GM21528 (cell line): ENCODE results near the gene BZW1.
A peak's percentile ranks its signal among the peaks of the same experiment; 100 is the strongest.

ENCODE experiments used
- ATAC-seq: cut with Tn5 transposase; IDR thresholded peaks from one replicate; pipeline ENCODE4 v1.9.1; 2021; ENCODE audit warnings: mild to moderate bottlenecking, moderate library complexity; ENCODE audit not compliant: unreplicated experiment, low FRiP score

The BZW1 gene

DNA sequence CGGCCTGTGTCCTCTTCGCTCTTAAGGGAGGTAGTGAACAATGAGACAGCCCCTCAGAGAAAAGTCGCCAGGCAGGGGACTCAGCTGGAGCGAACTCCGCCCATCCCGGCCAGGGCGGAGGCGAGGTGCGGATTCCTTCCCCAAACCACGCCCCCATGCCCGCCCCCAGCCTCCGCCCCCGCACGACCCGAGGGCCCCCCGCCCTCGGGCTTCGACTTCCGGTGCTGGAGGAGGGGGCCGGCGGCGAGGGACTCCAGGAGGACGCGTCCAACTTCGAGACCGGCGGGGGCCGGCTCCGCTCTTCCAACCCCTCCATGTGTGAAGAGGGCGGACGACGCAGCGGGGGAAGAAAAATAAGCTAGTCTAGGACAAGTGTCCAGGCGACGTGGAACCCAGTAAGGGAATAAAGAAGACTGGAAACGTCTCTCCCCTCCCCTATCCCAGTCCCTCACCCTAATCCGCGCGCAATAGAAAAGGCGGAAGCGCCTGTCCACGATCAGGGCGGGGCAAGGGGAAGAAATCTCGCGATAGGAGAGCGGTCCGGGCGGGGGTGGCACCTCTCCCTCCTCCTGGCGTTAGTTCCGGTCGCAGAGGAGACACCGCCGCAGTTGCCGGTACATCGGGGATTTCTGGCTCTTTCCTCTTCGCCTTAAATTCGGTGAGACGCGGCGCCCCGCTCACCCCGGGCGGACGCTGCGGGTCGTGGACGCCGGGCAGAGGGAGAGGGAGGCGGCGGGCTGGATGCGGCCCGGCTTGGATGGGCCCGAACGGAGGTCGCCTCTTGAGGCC, at the start of gene BZW1:
Gene BZW1, plus strand, starts transcription at position 578 of the 789 bp plus-strand sequence. CDS start 1,308 bp downstream, outside the sequence.
- ATAC-seq, result peak; percentile 87

DNA sequence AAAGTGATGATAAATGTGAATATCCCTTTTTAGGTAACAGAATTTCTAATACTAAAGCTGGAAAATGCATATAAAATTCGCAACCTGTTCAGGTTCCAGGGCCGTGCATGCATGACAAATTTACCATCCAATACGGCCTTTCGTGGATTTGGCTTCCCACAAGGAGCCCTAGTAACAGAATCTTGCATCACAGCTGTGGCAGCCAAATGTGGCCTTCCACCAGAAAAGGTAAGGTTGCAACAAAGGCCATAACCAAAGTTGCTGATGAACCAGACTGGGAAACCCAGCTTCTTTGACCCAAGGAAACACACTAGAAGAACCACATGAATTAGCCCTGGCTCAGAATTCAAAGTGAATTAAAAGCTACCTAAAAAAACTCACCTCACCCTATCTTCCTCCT, 49.6 kb upstream of the BZW1 start:
- no peak for ATAC-seq

DNA sequence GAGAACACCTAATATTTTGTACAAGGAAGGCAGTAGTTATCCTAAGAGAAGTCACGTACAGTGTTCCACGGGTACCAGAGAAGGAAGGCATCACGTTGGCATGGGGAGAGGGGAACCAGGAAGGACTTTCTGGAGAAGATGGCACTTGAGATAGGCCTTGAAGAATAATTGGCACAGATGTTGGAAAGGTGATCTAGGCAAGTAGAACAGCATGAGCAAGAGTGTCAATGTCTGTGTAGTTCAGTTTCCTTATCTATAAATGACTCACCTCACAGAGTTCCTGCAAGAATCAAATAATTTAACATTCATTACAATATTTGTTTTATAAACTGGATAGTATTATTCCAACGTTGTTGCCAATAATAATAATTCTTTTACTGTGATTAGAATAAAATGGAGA, 48.3 kb upstream of the BZW1 start:
- no peak for ATAC-seq

DNA sequence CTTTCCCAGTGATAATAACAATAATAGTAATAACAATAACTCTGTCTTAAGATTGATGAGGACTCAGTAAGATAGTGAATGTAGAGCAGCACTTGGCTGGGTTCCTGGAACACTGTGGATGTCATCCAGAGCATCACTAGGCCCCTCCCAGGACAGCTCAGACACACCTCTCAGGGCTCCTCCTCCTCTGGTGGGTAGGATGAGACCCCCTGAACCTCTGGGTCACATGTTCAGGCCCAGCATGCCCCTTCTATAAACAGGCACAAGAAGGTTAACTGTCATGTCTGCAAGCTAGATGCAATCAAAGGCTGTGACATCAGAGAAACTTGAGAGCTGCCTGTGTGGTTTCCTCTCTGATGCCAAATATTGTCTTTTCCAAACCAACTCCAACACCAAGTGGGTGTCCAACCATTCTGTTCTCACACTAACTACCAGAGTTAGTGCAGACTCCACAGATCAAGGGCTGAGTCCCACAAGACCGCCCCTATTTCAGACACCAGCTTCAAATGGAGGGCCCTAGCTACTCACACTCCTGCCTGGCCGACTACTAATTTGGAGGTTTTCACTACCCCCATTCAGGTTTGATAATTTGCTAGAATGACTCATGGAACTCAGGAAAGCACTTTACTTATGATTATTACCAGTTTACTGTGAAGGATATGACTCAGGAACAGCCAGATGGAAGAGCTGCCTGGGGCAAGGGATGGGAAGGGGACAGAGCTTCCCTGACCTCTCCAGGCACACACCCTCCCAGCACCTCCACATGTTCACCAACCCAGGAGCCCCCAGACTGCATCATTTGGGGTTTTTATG, 46.4 kb upstream of the BZW1 start:
- ATAC-seq, result no peak

DNA sequence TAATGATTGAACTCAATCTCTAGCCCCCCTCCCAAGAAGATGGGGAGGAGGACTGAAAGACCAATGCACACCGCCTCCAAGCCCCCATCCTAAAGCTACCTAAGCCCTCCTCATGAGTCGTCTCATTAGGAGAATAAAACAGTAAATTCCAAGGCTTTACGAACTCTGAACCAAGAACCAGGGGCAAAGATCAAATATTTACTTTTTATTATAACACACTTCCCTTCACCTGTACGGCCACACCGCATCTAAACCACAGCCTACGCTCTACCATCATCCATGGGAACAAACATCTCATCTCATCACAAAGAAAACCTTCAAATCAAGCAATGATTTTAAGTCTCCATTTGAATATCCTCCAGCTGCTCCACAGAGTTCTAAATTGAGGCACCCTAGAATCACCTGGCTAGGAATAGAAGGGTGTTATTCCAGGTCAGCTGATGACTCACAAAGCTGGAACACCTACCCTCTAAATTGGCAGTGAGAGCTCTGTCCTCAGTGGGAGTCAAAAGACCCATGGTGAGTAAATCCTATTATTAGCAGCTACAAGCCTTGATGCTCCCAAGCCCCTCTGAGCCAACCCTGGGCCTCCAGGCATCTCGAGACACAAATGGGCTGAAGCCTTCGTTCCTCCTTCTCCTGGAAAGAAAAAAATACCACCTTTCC, 45.6 kb upstream of the BZW1 start:
- no peak for ATAC-seq

DNA sequence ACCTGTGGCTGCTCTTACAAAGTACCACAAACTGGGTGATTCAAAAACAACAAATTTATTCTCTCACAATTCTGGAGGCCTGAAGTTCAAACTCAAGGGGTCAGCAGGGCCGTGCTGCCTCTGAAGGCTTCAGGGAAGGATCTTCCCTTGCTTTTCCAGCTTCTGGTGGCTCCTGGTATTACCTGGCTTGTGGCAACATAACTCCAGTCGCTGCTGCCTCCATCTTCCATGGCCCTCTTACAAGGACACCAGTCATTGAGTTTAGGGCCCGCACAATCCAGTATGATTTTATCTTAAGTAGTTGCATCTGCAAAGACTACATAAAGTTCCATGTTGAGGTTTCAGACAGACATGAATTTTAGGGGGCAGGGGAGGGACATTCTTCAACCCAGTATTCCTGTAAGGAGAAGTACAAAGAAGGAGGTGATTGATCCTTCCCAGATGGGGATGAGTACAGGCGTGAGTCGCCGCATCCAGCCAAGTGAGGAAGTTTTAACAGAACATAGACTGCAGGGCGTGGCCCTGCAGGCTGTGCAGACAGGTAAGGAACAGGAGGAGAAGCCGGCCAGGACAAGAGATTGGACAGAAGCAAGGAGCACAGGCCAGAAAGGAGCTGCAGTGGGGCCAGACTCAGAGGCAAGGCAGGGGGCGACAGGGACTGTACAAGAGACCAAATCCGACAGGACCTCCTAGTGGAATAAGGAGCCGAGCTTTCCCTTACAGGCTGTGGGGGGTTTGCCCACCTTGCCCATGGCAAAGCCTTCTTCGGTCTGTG, 44.4 kb upstream of the BZW1 start:
- no peak for ATAC-seq

DNA sequence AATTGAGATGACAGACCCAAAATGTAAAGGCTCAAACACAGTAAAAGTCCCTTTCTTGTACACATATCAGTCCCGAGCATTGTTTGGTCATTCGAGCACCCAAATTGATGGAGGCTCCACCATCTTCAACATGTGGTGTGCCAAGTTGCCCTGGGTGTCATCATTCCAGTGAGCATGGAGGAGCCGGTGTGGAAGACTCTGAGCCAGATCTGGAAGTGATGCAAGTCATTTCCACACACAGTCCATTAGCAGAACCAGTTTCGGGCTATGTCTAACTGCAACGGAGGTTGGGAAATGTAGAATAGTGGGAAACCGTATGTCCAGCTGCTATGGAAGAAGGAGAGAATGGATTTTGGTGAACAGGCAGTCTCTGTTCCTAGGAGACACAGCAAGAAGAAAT, 40.9 kb upstream of the BZW1 start:
- ATAC-seq, result no peak

DNA sequence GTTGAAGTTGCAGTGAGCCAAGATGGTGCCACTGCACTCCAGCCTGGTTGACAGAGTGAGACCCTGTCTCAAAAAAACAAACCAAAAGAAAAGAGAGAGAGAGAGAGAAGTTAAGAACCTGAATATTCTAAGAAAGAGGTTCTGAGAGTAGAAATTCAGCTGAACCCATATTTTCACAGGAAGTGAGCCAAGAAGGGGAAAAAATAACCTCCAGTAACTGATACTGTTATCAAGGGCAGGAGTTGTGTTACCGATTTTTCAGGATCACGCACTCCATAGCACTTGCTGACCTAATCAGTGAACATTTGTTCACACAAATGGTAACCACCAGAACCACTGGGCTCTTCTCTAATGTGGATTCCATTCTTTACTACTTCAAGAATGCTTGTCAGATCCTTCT, 39.1 kb upstream of the BZW1 start:
- no peak for ATAC-seq

DNA sequence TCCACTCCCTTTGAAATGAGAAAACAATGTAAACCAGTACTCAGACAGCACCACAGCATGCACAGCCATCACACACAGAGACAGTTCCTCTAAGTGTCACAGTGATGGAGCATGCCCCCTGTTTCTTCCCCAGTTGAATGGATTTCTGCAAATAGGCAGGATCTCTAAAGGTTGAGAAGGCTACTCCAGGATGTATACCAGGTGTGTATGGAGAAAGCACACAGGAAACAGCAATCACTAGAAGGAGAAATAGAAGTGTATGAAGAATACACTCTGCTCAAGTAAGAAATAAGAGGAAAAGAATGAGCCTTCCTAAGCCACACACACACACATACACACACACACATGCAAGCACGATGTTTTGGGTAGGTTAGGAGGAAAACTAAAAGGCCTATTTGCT, 38.6 kb upstream of the BZW1 start:
- no peak for ATAC-seq

DNA sequence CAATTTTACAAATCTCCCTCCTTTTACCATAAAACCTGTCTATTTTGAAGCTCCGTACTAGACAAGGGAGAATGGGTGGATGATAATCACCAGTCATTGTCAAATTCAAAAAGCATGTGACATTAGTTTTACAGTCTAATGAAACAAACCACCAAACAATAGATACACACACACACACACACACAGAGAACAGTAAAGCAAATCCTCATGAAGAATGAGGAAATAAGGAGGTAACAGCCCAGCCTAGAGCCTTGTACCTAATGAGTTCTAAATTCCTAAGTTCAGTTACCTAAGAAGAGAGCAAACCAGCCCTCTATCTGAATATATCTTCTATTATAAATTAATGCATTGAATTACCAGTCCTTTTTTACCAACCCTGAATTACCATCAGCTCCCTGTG, 36.8 kb upstream of the BZW1 start:
- ATAC-seq, result no peak

DNA sequence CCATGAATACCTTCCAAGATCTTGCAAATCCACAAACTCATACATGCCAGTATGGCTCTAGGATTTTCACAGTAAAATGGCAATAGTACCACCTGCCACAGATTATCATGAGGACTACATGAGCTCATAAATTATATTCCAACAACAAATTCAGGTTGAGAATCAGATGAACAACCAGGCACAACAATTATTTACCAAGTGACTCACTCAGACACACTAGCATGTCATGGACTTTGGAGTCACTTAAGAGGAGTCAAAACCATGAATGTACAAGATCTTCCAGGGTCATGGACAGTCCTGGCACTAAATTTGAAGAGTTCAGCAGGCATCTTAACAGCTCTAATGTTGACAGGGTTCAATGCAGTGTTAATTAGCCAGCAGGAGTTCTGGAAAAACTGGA, 34.4 kb upstream of the BZW1 start:
- ATAC-seq, result no peak

DNA sequence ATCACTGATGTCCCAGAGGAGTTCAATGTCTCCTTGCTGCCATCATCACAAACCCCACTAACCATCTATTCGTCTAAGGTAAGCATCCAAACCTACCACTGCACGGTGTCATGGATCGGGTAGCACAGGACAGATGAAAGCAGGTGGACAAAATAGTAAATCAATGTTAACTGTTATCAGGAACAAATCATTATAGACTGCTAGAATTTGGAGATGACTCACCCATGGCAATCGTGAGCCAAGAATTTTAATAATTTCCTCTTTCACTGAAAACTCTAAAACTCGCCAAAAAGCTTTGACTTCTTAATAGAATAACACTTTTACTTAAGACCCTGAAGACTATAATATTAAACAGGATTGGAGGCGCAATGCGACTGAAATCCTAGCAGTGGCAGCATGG, 33.7 kb upstream of the BZW1 start:
- no peak for ATAC-seq

DNA sequence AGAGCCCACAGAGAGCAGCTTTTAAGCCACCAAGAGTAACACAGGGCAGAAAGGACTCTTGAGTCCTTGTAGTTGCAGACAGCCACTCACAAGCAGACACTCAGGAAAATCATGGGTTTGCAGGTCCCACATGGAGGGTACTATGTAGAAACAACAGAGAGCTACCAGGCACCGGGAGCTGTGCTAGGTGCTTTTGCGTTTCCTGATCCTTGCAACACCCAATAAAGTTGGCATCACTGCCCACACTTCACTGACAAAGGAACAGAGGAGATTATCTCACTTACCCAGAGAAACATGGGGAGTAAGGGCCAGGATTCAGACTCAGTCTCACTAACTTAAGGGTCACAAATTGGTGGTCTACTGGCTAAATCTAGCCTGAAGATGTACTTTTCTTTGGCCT, 32.5 kb upstream of the BZW1 start:
- ATAC-seq, result no peak

DNA sequence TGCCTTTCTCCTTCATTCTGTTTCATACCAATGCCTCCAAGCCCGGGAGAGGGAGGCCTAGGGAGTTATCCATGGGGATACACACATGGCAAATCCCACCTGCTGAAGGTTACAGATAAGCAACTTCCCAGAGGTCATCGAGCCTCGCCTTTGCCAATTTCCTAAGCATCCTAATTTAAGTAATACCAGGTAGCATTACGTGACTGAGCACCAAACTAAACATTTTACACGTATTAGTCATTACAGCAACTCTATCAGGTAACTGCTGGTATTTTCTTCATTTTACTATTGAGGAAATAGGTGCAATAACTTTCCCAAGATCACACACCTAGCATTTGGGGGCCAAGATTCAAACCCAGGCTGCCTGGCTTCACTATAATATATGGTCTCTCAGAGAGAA, 30.1 kb upstream of the BZW1 start:
- no peak for ATAC-seq

DNA sequence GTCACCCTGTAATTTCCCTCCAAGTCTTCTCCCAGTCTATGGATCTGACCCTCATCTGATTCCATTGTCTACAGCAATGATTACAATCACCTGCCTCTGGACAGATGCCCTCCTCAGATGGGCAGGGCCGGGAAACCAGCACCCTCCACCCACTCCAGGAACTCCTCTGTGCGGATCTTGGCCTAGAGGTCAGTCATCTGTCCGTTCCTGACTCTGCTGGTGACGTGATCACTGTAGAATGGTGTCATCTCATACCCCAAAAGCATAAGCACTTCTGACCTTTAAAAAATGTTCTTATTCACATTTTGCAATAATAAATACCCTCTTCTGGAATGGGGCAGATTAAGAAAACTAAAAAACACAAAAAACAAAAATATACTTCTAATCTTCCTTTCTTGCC, 29.5 kb upstream of the BZW1 start:
- no peak for ATAC-seq

DNA sequence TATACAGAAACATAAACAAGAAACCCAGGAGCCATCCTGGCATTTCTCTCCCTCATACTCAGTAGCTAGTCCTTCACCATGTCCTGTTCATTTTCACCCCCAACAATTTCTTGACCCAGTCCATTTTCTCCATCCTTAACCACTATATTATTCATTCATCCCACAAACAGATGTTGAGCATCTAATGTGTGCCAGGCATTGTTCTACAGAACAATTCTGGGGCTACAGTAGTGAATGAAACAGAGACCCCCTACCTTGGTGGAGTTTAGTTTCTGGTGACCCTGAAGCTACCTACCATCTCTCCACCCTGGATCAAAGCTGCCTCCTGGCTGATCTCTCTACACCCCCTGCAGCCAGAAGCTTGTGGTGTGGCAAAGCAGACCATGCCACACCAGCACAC, 27.5 kb upstream of the BZW1 start:
- no peak for ATAC-seq

DNA sequence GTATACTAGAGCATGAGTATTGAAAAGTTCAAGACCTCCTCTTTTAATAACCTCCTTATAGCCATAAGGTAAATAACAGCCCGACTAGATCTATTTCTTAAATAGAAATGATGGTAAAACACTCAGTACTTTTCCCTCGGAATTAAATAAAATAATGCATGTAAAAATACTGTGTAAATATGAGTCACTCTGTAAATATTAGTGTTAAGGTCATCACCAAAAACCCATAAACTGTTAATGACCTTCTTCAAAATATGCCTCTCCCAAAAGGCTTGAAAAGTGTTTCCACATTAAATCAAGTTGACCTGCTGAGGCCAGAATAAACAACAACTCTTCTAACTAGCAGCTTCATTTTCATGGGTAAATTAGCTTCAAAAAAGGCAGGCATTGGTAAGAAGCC, 25.3 kb upstream of the BZW1 start:
- ATAC-seq, result no peak

DNA sequence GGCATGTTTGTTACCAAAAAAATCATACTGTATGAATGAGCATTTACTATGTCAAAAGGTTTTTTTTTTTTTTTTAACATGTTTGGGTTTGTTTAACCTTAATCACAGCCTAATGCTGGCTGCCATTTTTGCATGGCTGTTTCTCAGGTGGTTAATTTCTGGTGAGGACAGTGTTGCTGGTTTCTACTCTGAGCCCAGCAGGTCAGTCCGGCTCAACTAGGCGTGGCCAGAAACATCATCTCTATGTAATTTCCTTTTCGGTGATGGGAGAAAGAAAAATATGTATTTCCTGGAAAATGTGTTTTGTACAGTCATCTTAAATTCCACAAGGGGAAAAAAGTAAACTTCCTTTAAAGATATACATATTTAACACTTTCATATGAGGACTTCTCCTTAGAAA, 24.9 kb upstream of the BZW1 start:
- no peak for ATAC-seq

DNA sequence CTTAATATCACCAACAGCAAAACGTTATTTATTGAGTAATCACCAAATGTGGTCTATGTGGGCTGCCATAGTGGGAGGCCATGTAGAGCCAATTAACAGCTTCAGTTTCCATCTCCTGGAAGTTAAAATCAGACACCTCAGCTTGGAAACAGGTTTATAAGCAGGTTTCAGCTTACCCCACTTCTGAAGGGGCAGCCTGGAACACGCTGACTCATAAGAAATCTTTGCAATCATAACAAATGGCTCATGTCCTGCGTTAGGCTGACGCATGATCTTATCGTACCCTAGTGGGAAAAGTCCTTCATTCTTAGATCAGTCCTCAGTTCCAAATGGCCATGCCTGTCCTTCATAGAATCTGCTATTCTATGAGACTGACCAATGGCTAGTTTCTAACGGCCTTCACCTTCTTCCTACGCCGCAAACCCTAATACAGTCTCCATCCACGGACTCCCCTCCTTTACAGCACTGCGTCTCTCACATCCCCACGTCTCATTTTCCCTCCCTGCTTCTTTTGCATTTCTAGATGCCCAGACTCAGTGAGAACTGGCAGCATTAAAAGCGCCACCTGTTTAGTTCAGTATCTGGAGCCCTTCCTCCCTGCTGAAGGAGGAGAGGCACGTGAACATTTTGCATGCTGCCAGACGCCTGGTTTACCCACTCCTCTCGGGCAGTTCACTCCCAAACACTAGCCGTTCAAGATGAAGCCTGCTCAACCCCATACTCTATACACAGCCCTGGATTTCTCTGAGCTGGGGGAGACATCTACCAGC, 24.2 kb upstream of the BZW1 start:
- ATAC-seq, result no peak

DNA sequence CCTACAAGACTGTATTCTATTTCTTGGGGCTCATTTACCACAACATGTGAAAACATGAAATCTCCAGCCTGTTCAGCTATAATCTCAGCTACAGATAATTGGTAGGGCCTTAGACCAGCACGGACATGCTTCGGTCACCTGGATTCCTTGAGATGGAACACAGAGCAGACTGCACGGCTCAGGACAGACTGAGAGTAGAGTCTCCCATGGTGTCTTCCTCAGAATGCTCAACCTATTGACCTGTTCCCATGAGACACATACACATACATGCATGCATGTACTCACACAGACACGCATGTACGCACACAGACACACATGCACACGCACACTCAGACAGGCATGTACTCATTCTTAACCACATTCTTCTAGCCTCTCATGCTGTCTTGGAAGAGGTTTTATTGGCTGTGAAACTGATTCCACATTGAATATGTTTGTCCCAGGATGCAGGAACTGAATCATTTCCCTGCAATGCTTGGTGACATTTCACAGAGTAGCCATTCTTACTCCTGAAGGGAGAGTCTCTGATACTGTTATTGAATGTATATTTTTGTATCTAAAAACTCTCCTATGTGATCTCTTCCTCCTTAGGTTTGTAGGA, 23.5 kb upstream of the BZW1 start:
- no peak for ATAC-seq
